GM12878 (cell line): ENCODE measurements around the gene OSMR. TPM values are rescaled to one million over a fixed set of nuclear protein-coding genes. Genes with fewer than 3 reads are reported as not detected.

Experiments used
- ATAC-seq: fragments of 200-7000 bp; cut with Tn5 transposase; 3 replicates; pipeline ENCODE4 v1.9.1; 2020; ENCODE audit warnings: mild to moderate bottlenecking, moderate library complexity
- BruUV-seq: library from RNA; stranded (reverse); fragments of 400-500 nt; replicated peaks from 2 replicates; lab custom pipeline; 2021; lab: Mats Ljungman, UMichigan
- CTCF ChIA-PET: fragments of 300-600 bp; sonication (Branson Sonifier 250); formaldehyde crosslinking; extraction: SDS; loops from one replicate; lab custom pipeline; 2021; ENCODE audit warnings: inconsistent platforms; lab: Yijun Ruan, JAX
- POLR2A ChIA-PET: fragments of 350-600 bp; formaldehyde crosslinking; extraction: SDS; loops from one replicate; lab custom pipeline; 2021; ENCODE audit warnings: inconsistent platforms; lab: Charles Lee
- RAD21 ChIA-PET: fragments of 300-600 bp; sonication (Branson Sonifier 250); formaldehyde crosslinking; loops from one replicate; lab custom pipeline; 2023; ENCODE audit warnings: antibody characterized with exemption; ENCODE audit not compliant: unreplicated experiment; lab: Charles Lee
- SMC1A ChIA-PET: fragments of 300-600 bp; sonication (Branson Sonifier 250); formaldehyde crosslinking; loops from one replicate; lab custom pipeline; 2023; ENCODE audit not compliant: unreplicated experiment, uncharacterized antibody; lab: Charles Lee
- DNase-seq: peaks from one replicate; pipeline ENCODE4 v3.0.0-alpha.2; 2011; ENCODE audit warnings: low read depth, low spot score
- FAIRE-seq: peaks from 3 replicates; lab custom pipeline; 2011; peaks lifted over from hg19 to GRCh38; lab: Jason Lieb, UNC
- H2AFZ ChIP-seq: 2 replicates; pipeline ENCODE4 v1.6.0; 2011; ENCODE audit warnings: low read depth, low read length, control low read depth; ENCODE audit not compliant: control insufficient read depth
- H3K27ac ChIP-seq: 2 replicates; pipeline ENCODE4 v1.5.1; 2011; ENCODE audit warnings: control low read depth; ENCODE audit not compliant: control insufficient read depth, insufficient read depth
- H3K27me3 ChIP-seq, 2 experiments: replicated peaks in 1 of 2; 2 replicates each; pipeline versions ENCODE4 v1.6.0 to v1.6.1; 2011; ENCODE audit warnings: low read length in 1 of 2; ENCODE audit not compliant: control insufficient read depth in 2 of 2, insufficient read depth in 2 of 2
- H3K36me3 ChIP-seq, 2 experiments: 2 replicates each; pipeline ENCODE4 v1.5.1; 2011; ENCODE audit warnings: low read length in 1 of 2; ENCODE audit not compliant: control insufficient read depth in 2 of 2, insufficient read depth in 2 of 2
- H3K4me1 ChIP-seq: 2 replicates; pipeline ENCODE4 v1.6.1; 2011; ENCODE audit warnings: mild to moderate bottlenecking, low read length, moderate library complexity, mixed read lengths; ENCODE audit not compliant: control insufficient read depth, insufficient read depth
- H3K4me2 ChIP-seq: 2 replicates; pipeline ENCODE4 v1.6.0; 2011; ENCODE audit warnings: control low read depth; ENCODE audit not compliant: control insufficient read depth, insufficient read depth
- H3K4me3 ChIP-seq: fragments of 200-600 bp; sonication (generic); 2 replicates; pipeline ENCODE4 v1.5.1; 2016
- H3K79me2 ChIP-seq: 2 replicates; pipeline ENCODE4 v1.6.0; 2011; ENCODE audit warnings: low read length; ENCODE audit not compliant: control insufficient read depth, insufficient read depth
- H3K9ac ChIP-seq: 2 replicates; pipeline ENCODE4 v1.8.0; 2011; ENCODE audit warnings: low read length, control low read depth, mixed read lengths; ENCODE audit not compliant: control insufficient read depth, insufficient read depth
- H3K9me3 ChIP-seq: replicated peaks from 3 replicates; pipeline ENCODE4 v1.5.1; 2011; ENCODE audit warnings: mild to moderate bottlenecking, low read length; ENCODE audit not compliant: control insufficient read depth, insufficient read depth
- H4K20me1 ChIP-seq: 2 replicates; pipeline ENCODE4 v1.6.0; 2011; ENCODE audit not compliant: control insufficient read depth, insufficient read depth
- CREM ChIP-seq: IDR thresholded peaks from 2 replicates; pipeline ENCODE4 v1.6.1; 2014; ENCODE audit warnings: antibody characterized with exemption, low read depth
- EGR1 ChIP-seq, 2 experiments: IDR thresholded peaks; 1 replicate in 1 of 2; 2 replicates in 1 of 2; pipeline ENCODE4 v1.6.1; 2011 to 2012; ENCODE audit warnings: low read depth in 2 of 2, low read length in 2 of 2, borderline replicate concordance in 1 of 2, mild to moderate bottlenecking in 1 of 2, moderate library complexity in 1 of 2
- NBN ChIP-seq: fragments of 450-650 bp; IDR thresholded peaks from 2 replicates; pipeline ENCODE4 v1.6.1; 2016
- NFYB ChIP-seq: IDR thresholded peaks from 2 replicates; pipeline ENCODE4 v1.6.1; 2011; ENCODE audit warnings: low read depth, mild to moderate bottlenecking, low read length, improper control_type of control experiment, moderate library complexity; ENCODE audit not compliant: insufficient read depth
- RCOR1 ChIP-seq: conservative IDR thresholded peaks from 2 replicates; pipeline ENCODE4 v1.6.1; 2012; ENCODE audit warnings: low read depth, low read length, improper control_type of control experiment
- ZNF207 ChIP-seq: fragments of 450-650 bp; IDR thresholded peaks from 2 replicates; pipeline ENCODE4 v1.6.1; 2014; ENCODE audit warnings: antibody characterized with exemption, mild to moderate bottlenecking, borderline replicate concordance
- ZNF622 ChIP-seq: fragments of 450-650 bp; IDR thresholded peaks from 2 replicates; pipeline ENCODE4 v1.6.1; 2017; ENCODE audit warnings: mild to moderate bottlenecking, inconsistent platforms
- WGBS: methylation state at CpG from one replicate; pipeline ENCODE4 v1.1.6; 2016; ENCODE audit warnings: low lambda C conversion rate; ENCODE audit not compliant: insufficient replicate concordance, insufficient coverage; ENCODE audit errors: missing lambda C conversion rate; 5-methylcytosine and 5-hydroxymethylcytosine counted together
- in situ Hi-C: fragments of 300-500 bp; cut with MboI; formaldehyde crosslinking; loops from 9 replicates; pipeline ENCODE4 v1.14.3; 2018; ENCODE audit warnings: mixed read lengths
- intact Hi-C: fragments of 100-400 bp; cut with micrococcal nuclease; formaldehyde crosslinking; loops from one replicate; pipeline ENCODE4 v1.14.2; 2022; ENCODE audit not compliant: unreplicated experiment
- polyA plus RNA-seq, 11 experiments: library from polyadenylated mRNA; depleted of rRNA in 4 of 11; unstranded in 6 of 11; stranded (reverse) in 5 of 11; fragments of >200 nt; fragmentation: Nextera tagmentation in 4 of 11; fragmentation: Illumina TruSeq in 1 of 11; extraction: Ambion mirVana in 4 of 11; extraction: Trizol in 1 of 11; gene quantifications; 1 replicate in 1 of 11; 2 replicates in 10 of 11; pipeline versions ENCODE4 v1.2.1 to v1.2.3, GENCODE V29; 2011 to 2016; ENCODE audit warnings: inconsistent platforms in 2 of 11, missing spikeins in 2 of 11, low read depth in 1 of 11
- total RNA-seq, 4 experiments: library from RNA; depleted of rRNA in 3 of 4; stranded (reverse); fragments of >200 nt in 3 of 4; fragmentation: Illumina TruSeq in 1 of 4; extraction: Trizol in 1 of 4; gene quantifications; 2 replicates each; pipeline versions ENCODE4 v1.2.1 to v1.2.3, GENCODE V29; 2013 to 2021
- TF ChIP-seq, protein P1 (sequence below): IDR thresholded peaks from 2 replicates; pipeline ENCODE4 v1.6.1; 2011; ENCODE audit warnings: low read depth, low read length, improper control_type of control experiment, borderline replicate concordance

OSMR gene
- total and polyA plus RNA-seq, 10 of the 15 experiments (the other 5 are each of a cell fraction or from before 2014, with no cell fraction given) = 0.03 to 0.05 TPM; not detected in 8

DNA sequence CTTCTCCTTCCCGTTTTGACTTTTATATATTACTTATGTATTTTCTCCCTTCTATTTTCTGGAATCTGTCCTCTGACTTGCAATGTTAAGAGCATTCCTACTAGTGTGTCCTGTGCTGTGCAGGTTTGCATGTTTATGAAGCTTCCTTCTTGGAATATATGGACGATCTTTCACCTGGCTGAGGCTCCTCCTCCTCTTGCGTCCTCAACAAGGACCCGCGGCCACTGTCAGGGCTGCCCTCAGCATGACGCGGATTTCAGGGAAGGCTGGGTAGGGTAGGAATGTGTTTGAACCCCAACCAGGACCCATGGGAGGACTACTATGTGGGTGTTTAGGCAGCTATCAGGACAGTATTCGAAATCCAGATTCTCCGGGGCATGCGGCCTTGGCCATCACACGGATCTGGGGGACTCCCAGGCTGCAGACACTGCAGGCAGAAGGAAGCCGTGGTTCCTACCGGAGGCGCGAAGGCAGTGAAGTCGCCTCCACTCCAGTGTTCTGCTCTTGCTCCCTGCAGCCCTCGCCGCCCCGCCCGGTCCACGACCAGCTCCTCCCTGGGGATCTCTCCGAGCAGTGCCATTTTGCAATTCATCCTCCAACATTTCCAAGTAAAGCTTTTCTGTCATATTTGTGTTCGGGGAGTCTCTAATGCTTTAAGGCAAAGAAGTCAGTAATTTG, 37.0 kb upstream of the OSMR start:
- no peak for ATAC-seq
- ChIA-PET CTCF (interaction anchor here (0.6 to 8.3 kb wide), 17 partner anchors 10 to 544 kb away, joined by 3 to 158 read pairs (median 4); no protein-coding TSS in a partner anchor), RAD21 (interaction anchor here (0.6 to 6.2 kb wide), 6 partner anchors 113 to 427 kb away, joined by 3 to 118 read pairs (median 4); no protein-coding TSS in a partner anchor), POLR2A (interaction anchor here (0.6 kb wide), 1 partner anchor 268 kb away, joined by 3 read pairs; no protein-coding TSS in a partner anchor), SMC1A (interaction anchor here (1.2 to 6.3 kb wide), 6 partner anchors 81 to 426 kb away, joined by 3 to 81 read pairs (median 9); no protein-coding TSS in a partner anchor)
- WGBS = 62% methylated on average over 23 of the region's 23 CpGs
- intact Hi-C loops (loop anchor here (1.0 kb wide), 2 partner anchors 368 to 389 kb away; no protein-coding TSS in a partner anchor), in situ Hi-C loops (loop anchor here (5.0 kb wide), 1 partner anchor 372 kb away; no protein-coding TSS in a partner anchor)
- Histone ChIP-seq H3K4me2 (no peak overlapping the region), H3K4me1 (no peaks in the 10 kb centered on the region), H3K27ac (no peak overlapping the region), H3K79me2 (no peaks in the 10 kb centered on the region), H3K9ac (no peak overlapping the region), H3K36me3 (no peaks in the 10 kb centered on the region), H3K27me3 (no peaks in the 10 kb centered on the region; a peak in 1 of 4 replicates), H2AFZ (no peak overlapping the region), H4K20me1 (no peaks in the 10 kb centered on the region), H3K4me3 (no peak overlapping the region), H3K9me3 (no peaks in the 10 kb centered on the region)
- no TSS peak for BruUV-seq
- no peak for FAIRE-seq
- TF ChIP-seq RCOR1 (no peak), NBN (no peak), ZNF207 (no peak), EGR1 (IDR thresholded peaks at IDR 0.05; ENCODE audit: borderline replicate concordance in 1 of 2, low read depth in 2 of 2, low read length in 2 of 2) (no peak), NFYB (no peak), ZNF622 (no peak), CREM (no peak)
- TF ChIP-seq, protein P1, sequence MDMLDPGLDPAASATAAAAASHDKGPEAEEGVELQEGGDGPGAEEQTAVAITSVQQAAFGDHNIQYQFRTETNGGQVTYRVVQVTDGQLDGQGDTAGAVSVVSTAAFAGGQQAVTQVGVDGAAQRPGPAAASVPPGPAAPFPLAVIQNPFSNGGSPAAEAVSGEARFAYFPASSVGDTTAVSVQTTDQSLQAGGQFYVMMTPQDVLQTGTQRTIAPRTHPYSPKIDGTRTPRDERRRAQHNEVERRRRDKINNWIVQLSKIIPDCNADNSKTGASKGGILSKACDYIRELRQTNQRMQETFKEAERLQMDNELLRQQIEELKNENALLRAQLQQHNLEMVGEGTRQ = no peak
- no peak for DNase-seq
